AG04450 (cell line): Measurements from ENCODE around the gene DDAH1. TPM values are rescaled to one million over a fixed set of nuclear protein-coding genes. Genes with fewer than 3 reads are reported as not detected.
A peak's percentile ranks its signal among the peaks of the same experiment; 100 is the strongest.

Experiments
- CTCF ChIA-PET: fragments of 300-600, 350-600 bp; formaldehyde crosslinking; extraction: SDS; loops from one replicate; lab custom pipeline; 2022; ENCODE audit warnings: antibody characterized with exemption, inconsistent platforms; lab: Charles Lee
- POLR2A ChIA-PET: fragments of 350-600 bp; formaldehyde crosslinking; extraction: SDS; loops from one replicate; lab custom pipeline; 2021; ENCODE audit warnings: antibody characterized with exemption, inconsistent platforms; lab: Yijun Ruan, JAX
- DNase-seq: peaks from one replicate; pipeline ENCODE4 v3.0.0-alpha.2; 2011; ENCODE audit warnings: low read depth, low spot score
- H3K27ac ChIP-seq: one replicate; pipeline ENCODE4 v1.5.1; 2012; ENCODE audit warnings: low read depth, low read length, control low read depth
- H3K27me3 ChIP-seq: one replicate; pipeline ENCODE4 v1.6.0; 2012; ENCODE audit warnings: low read length; ENCODE audit not compliant: control insufficient read depth, insufficient read depth
- H3K4me3 ChIP-seq: 2 replicates; pipeline ENCODE4 v1.5.1; 2011; ENCODE audit warnings: mild to moderate bottlenecking, low read depth, low read length, control low read depth
- H3K9me3 ChIP-seq: 2 replicates; pipeline ENCODE4 v1.5.1; 2012; ENCODE audit warnings: low read length; ENCODE audit not compliant: control insufficient read depth, insufficient read depth
- polyA plus RNA-seq: library from polyadenylated mRNA; depleted of rRNA; stranded (reverse); fragments of >200 nt; gene quantifications from 2 replicates; pipeline ENCODE4 v1.2.3, GENCODE V29; 2011
- TF ChIP-seq, protein P1 (sequence below): IDR thresholded peaks from 2 replicates; pipeline ENCODE4 v1.5.1; 2011; ENCODE audit warnings: low read depth, low read length, control low read depth, inconsistent platforms

DDAH1 gene
- polyA plus RNA-seq, 1 experiment = 102 TPM

- Histone ChIP-seq H3K4me3 (no peak overlapping the region), H3K27ac (no peak overlapping the region), H3K27me3 (no peaks in the 10 kb centered on the region), H3K9me3 (no peaks in the 10 kb centered on the region)
- POLR2A ChIA-PET = interaction anchor here (0.9 to 1.5 kb wide), 2 partner anchors 56 to 173 kb away, joined by 4 to 10 read pairs; partner anchors contain the start of gene CCN1
- CTCF ChIA-PET = interaction anchor here (0.6 to 1.1 kb wide), 3 partner anchors 17 to 169 kb away, joined by 3 read pairs; no protein-coding TSS in a partner anchor
- TF ChIP-seq, protein P1, sequence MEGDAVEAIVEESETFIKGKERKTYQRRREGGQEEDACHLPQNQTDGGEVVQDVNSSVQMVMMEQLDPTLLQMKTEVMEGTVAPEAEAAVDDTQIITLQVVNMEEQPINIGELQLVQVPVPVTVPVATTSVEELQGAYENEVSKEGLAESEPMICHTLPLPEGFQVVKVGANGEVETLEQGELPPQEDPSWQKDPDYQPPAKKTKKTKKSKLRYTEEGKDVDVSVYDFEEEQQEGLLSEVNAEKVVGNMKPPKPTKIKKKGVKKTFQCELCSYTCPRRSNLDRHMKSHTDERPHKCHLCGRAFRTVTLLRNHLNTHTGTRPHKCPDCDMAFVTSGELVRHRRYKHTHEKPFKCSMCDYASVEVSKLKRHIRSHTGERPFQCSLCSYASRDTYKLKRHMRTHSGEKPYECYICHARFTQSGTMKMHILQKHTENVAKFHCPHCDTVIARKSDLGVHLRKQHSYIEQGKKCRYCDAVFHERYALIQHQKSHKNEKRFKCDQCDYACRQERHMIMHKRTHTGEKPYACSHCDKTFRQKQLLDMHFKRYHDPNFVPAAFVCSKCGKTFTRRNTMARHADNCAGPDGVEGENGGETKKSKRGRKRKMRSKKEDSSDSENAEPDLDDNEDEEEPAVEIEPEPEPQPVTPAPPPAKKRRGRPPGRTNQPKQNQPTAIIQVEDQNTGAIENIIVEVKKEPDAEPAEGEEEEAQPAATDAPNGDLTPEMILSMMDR = no peak
- no peak for DNase-seq
Observed at GRCh38 chr1:85407746-85408377, 57.1 kb downstream of the DDAH1 start.

DNA sequence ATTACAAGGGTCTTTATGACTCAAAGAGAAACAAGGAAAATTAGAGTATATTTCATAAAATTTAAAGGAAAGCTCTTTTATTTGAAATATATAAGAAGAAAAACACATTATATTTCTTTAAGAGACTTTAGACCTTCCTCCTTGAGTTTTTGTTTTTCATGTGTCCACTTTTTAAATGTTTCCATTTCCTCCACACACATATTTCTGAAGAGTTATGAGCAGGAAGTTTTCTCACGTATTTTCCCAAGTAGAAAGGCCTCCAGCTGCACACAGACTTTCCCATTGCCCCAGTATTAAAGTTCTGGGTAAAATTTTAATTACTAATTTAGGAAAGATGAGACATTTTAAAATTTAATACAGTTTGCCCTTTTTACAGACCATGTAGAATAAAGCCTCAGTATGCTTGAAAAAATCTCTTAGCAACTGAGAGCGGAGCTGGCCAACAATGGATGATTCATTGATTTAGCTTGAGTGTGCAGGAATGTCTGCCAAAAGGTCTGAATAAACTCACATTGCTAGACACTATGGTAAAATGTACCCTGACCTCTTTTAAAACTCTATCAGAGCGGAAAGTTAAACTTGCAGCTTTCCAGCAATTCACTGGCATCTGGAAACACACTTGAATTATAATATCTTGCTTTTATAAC is 57.9 kb downstream of the DDAH1 start:
- Histone ChIP-seq H3K9me3 (no peaks in the 10 kb centered on the region), H3K27ac (peak overlapping the region; percentile 54), H3K4me3 (peak overlapping the region; percentile 17; the same call in 1 of the 2 replicates), H3K27me3 (no peaks in the 10 kb centered on the region)
- CTCF ChIA-PET = interaction anchor here (0.6 to 0.9 kb wide), 4 partner anchors 90 to 467 kb away, joined by 3 to 5 read pairs (median 3); no protein-coding TSS in a partner anchor
- POLR2A ChIA-PET = interaction anchor here (0.9 to 1.5 kb wide), 2 partner anchors 57 to 174 kb away, joined by 4 to 10 read pairs; partner anchors contain the start of gene CCN1
- TF ChIP-seq, protein P1 = no peak
- DNase-seq = peak; percentile 69

GRCh38 chr1:85406081-85406480 is 58.9 kb downstream of the DDAH1 start:
- H3K27ac ChIP-seq = no peak overlapping the region
- ChIA-PET CTCF (interaction anchor here (0.6 to 1.2 kb wide), 3 partner anchors 47 to 98 kb away, joined by 3 to 5 read pairs (median 4); no protein-coding TSS in a partner anchor), POLR2A (interaction anchor here (0.6 kb wide), 1 partner anchor 30 kb away, joined by 4 read pairs; no protein-coding TSS in a partner anchor)
- no peaks in the 10 kb centered on the region for H3K9me3 ChIP-seq
- no peaks in the 10 kb centered on the region for H3K27me3 ChIP-seq
- H3K4me3 ChIP-seq = no peak overlapping the region
- TF ChIP-seq, protein P1 = no peak
- no peak for DNase-seq

DNA sequence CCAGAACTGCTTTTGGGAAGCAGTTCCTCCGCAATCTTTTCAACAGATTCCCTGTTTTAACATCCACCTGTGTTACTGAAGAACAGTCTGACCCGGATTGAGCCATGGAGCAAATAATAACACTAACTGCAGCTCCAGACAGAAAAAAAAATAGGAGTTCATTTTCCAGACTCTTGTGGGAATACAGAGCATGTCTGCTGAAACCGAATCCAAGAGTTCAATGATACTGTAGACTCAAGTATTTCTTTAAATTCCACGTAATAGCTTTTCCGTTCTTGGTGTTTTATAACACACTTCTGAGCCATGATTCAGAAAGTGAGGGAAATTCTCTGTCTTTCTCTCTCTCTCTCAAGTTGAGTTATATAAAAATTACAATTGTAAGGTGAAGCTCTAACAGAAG is 60.6 kb downstream of the DDAH1 start:
- H3K4me3 ChIP-seq = no peak overlapping the region
- H3K27ac ChIP-seq = no peak overlapping the region
- no peak for DNase-seq

More for the DNA sequence above, 60.6 kb downstream of the DDAH1 start:
- Histone ChIP-seq H3K9me3 (no peaks in the 10 kb centered on the region), H3K27me3 (no peaks in the 10 kb centered on the region)
- POLR2A ChIA-PET = no interaction called here
- TF ChIP-seq, protein P1 = no peak
- CTCF ChIA-PET = no interaction called here
